Uterus (tissue), 2 donors: ENCODE measurements around the gene FDX2.

ENCODE experiments used
- POLR2A ChIP-seq, 2 donors: fragments of 450-650 bp; IDR thresholded peaks; one replicate each; pipeline ENCODE4 v1.6.1; 2016; ENCODE audit warnings: antibody characterized with exemption in 2 of 2, mild to moderate bottlenecking in 1 of 2, moderate library complexity in 1 of 2
- TF ChIP-seq, protein P1 (sequence below), 4 experiments: fragments of 200-600 bp in 2 of 4; fragments of 450-650 bp in 2 of 4; sonication (generic) in 2 of 4; IDR thresholded peaks; one replicate each; pipeline ENCODE4 v1.5.1; 2016 to 2019; ENCODE audit warnings: antibody characterized with exemption in 4 of 4, mild to moderate bottlenecking in 2 of 4, moderate library complexity in 1 of 4

DNA sequence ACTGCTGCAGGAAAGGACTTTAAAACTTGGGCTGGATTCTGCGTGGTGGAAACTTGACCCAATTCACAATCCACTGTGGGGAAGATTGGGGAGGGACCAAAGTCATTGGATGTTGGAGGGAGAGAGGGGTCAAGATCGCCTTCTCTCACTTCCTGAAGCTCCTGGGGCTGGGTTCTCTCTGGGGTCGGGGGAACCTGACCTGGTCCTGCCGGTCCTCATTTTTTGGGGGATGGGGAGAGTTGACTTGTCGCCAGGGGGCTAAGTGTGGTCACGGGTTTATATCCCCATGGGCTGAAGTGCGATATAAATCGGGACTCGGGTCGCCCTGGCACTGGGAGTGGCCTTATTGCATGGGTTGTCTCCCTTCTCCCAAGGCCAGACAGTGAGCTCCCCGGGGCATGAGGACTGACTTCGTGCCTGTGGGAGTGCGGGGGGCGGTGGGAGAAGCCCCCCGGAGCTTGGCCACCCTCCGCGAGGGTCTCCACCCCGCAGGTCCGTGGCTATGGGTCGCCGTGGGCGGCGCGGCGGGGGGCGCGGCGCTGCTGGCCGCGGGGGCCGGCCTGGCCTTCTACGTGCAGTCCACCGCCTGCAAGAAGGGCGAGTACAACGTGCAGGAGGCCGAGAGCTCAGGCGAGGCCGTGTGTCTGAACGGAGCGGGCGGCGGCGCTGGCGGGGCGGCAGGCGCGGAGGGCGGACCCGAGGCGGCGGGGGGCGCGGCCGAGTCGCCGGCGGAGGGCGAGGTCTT lies 19.8 kb downstream of the FDX2 start:
- TF ChIP-seq POLR2A (IDR thresholded peaks at IDR 0.05): no peak
- TF ChIP-seq, protein P1, sequence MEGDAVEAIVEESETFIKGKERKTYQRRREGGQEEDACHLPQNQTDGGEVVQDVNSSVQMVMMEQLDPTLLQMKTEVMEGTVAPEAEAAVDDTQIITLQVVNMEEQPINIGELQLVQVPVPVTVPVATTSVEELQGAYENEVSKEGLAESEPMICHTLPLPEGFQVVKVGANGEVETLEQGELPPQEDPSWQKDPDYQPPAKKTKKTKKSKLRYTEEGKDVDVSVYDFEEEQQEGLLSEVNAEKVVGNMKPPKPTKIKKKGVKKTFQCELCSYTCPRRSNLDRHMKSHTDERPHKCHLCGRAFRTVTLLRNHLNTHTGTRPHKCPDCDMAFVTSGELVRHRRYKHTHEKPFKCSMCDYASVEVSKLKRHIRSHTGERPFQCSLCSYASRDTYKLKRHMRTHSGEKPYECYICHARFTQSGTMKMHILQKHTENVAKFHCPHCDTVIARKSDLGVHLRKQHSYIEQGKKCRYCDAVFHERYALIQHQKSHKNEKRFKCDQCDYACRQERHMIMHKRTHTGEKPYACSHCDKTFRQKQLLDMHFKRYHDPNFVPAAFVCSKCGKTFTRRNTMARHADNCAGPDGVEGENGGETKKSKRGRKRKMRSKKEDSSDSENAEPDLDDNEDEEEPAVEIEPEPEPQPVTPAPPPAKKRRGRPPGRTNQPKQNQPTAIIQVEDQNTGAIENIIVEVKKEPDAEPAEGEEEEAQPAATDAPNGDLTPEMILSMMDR (IDR thresholded peaks at IDR 0.05): no peak
